Measurements from ENCODE around the gene ZNF8.
"Not testable (repeated sequence)": the region's sequence is repeated elsewhere in the genome, so short reads cannot be mapped to it uniquely, and the experiment has no call there.

The ZNF8 gene

GRCh38 chr19:58294743-58295374 is 16.1 kb downstream of the ZNF8 start:
- in situ Hi-C loops (cut with MboI; ENCODE audit: low sequenced_read_pairs): no loop called here

- in situ Hi-C loops (cut with MboI; ENCODE audit: low sequenced_read_pairs): no loop called here
Observed at GRCh38 chr19:58296104-58296503, 17.3 kb downstream of the ZNF8 start.

DNA sequence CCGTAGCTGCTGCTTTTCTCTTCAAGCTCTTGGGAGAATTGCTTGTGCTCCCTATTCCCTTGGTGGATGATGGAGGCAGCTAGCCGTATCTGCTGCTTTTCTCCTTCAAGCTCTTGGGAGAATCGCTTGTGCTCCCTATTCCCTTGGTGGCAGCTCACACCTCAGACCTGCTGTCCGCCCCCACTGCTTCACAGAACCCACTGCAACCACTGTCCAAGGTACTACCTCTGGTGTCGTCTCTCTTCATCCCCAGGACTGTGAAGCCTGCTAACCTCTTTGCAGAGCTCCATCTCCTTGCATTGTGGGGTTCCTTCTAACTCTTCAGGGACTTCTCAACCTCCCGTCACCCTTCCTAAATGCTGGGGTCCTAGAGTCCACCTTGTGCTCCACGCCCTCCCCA is 21.9 kb downstream of the ZNF8 start:
- in situ Hi-C loops (cut with MboI; ENCODE audit: low sequenced_read_pairs): no loop called here

- in situ Hi-C loops (cut with MboI; ENCODE audit: low sequenced_read_pairs): no loop called here
Observed at GRCh38 chr19:58304255-58304654, 25.5 kb downstream of the ZNF8 start.

DNA sequence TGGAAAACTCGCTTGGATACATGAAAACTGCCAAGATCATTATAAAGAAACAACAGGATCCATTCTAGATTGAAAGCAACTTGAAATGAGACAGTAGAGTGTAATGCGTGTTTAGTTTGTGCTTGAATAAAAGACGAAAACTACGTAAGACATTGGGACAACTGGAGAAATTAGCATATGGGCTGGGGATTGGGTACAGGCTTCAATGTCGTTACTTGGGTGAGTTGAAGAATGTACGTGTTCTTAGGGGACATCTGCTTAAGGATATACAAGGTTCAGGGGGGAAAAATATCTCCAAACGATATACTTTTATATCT is 26.0 kb downstream of the ZNF8 start:
- in situ Hi-C loops (cut with MboI; ENCODE audit: low sequenced_read_pairs): no loop called here

GRCh38 chr19:58305065-58305931 is 26.5 kb downstream of the ZNF8 start, which contains the start of gene ERVK3-1:
Gene ERVK3-1 (plus strand): TSS chr19:58305377. CDS start chr19:58312169, 6,792 bp downstream.
- in situ Hi-C loops (cut with MboI; ENCODE audit: low sequenced_read_pairs): no loop called here

GRCh38 chr19:58305932-58306323 is 27.2 kb downstream of the ZNF8 start:
- in situ Hi-C loops (cut with MboI; ENCODE audit: low sequenced_read_pairs): no loop called here

DNA sequence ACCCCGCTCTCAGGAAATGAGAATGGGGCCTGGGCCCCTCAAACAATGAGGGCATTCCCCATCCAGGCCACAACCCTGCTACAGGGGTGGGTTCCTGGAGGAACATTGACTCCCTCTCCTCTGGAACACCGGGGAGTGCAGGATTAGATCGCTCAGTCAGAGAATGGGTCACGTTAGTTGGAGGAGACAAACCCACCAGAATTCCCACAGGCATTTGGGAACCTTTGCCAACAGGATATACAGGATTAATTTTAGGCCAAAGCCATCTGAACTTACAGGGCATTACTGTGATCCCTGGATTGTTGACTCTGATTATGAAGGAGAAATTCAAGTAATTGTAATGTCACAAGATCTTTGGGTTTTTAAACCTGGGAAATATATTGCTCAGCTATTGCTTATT is 29.0 kb downstream of the ZNF8 start:
- in situ Hi-C loops (cut with MboI; ENCODE audit: low sequenced_read_pairs): no loop called here

DNA sequence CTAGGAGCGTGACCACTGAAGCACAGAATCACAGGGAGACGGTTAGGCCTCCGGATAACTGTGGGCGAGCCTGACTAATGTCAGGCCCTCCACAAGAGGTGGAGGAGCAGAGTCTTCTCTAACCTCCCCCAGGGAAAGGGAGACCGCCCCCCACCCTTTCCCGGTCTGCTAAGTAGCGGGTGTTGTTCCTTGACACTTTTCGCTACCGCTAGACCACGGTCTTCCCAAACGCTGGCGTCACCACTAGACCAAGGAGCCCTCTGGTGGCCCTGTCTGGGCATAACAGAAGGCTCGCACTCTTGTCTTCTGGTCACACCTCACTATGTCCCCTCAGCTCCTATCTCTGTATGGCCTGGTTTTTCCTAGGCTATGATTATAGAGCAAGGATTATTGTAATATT is 31.9 kb downstream of the ZNF8 start:
- in situ Hi-C loops (cut with MboI; ENCODE audit: low sequenced_read_pairs): not testable (repeated sequence)

DNA sequence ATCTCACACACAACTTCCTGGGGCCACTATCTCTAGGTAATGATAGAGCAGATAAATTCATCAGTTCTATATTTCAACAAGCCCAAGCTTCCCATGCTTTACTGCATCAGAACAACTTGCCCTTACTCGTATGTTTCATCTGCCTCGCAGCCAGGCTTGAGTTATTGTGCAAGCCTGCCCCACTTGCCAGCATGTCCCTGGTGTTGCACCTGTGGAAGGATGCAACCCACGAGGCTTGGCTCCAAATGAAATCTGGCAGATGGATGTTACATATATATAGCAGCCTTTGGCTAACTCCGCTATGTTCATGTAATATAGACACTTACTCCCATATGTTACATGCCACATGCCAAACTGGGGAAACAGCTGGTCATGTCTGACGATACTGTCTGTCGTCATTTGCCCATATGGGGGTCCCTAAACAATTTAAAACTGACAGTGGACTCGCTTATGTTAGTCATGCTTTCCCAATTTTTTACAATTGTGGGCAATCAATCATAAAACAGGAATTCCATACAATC is 32.6 kb downstream of the ZNF8 start:
- in situ Hi-C loops (cut with MboI; ENCODE audit: low sequenced_read_pairs): no loop called here

GRCh38 chr19:58315580-58315979 is 36.8 kb downstream of the ZNF8 start:
- in situ Hi-C loops (cut with MboI; ENCODE audit: low sequenced_read_pairs): no loop called here

DNA sequence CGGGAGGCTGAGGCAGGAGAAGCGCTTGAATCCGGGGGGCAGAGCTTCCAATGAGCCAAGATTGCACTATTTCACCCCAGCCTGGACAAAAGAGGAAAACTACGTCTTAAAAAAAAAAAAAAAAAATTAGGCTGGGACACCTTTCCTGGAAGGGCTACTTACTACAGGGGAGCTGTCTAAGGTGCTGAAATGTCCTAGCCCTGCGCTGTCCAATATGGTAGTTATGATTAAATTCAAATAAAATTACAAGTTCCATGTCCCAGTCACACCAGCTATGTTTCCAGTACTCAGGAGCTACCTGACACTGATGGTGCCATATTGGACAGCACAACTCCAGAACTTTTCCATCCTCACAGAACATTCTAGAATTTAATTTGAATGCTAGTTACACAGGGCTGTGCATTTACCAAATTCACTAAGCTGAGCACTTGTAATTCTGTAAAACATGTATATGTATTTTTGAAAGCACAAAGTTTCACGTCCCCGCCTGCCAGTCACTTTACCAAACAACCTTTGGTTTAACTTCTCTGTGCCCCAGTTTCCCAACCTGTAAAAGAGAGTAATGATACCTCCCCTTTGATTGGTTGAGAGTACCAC is 38.8 kb downstream of the ZNF8 start:
- in situ Hi-C loops (cut with MboI; ENCODE audit: low sequenced_read_pairs): no loop called here

DNA sequence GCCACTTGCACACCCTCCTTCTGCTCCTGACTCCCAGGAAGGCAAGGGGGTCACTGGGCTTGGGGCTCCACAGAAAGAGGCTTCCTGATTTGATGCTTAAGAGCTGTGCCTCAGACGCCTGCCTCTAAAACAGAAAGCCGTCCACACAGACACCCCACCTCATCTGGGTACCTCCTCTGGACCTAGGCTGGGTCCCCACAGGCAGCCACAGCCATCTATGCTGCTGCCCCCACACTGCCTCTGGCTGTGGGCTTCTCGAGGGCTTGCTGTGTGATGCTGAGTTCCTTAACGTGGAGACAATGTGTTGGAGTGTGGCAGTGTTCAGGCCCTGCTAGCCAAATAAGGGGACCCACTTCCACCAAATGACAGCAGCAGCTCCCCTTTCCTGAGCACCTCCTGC is 39.5 kb downstream of the ZNF8 start:
- in situ Hi-C loops (cut with MboI; ENCODE audit: low sequenced_read_pairs): no loop called here

- in situ Hi-C loops (cut with MboI; ENCODE audit: low sequenced_read_pairs): no loop called here
Observed at GRCh38 chr19:58319241-58319640, 40.5 kb downstream of the ZNF8 start.

- in situ Hi-C loops (cut with MboI; ENCODE audit: low sequenced_read_pairs): no loop called here
Observed at GRCh38 chr19:58325311-58326022, 46.7 kb downstream of the ZNF8 start.

DNA sequence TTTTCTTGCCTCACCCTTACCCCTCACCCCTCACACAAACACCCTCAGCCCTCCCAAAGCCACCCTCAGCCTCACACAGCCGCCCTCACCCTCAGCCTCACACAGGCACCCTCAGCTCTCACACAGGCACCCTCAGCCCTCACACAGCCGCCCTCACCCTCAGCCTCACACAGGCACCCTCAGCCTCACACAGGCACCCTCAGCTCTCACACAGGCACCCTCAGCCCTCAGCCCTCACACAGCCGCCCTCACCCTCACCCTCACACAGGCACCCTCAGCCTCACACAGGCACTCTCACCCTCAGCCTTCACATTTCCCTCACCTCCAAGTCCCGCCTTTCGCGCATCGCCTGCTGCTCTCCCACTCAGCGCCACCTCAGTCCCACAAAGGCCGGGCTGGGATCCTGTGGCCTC is 47.8 kb downstream of the ZNF8 start:
- in situ Hi-C loops (cut with MboI; ENCODE audit: low sequenced_read_pairs): no loop called here

GRCh38 chr19:58326914-58327726 is 48.4 kb downstream of the ZNF8 start, which contains the start of gene ZSCAN22:
Gene ZSCAN22 (plus strand): TSS chr19:58326994. CDS start chr19:58334803, 7,809 bp downstream.
- in situ Hi-C loops (cut with MboI; ENCODE audit: low sequenced_read_pairs): no loop called here

DNA sequence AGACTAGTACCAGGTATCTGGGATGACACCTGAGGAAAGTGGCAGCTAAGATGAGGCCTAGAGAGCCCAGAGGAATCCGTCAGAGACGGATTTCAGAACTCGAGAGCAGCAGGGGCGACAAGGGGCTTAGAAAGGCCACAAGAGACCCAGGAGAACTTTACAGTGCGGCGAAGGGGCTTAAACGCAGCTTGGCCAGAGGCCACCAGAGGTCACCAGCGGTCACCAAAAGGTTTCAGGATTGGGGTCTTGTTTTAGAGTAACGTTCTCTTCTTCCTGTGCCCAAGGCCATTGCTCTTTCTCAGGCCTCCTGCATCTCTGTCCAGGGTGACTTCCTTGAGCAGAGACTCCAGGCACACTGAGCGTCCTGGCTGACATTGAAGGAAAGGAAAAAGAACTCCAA is 50.2 kb downstream of the ZNF8 start:
- in situ Hi-C loops (cut with MboI; ENCODE audit: low sequenced_read_pairs): no loop called here

GRCh38 chr19:58330458-58330857 is 51.7 kb downstream of the ZNF8 start:
- in situ Hi-C loops (cut with MboI; ENCODE audit: low sequenced_read_pairs): no loop called here

DNA sequence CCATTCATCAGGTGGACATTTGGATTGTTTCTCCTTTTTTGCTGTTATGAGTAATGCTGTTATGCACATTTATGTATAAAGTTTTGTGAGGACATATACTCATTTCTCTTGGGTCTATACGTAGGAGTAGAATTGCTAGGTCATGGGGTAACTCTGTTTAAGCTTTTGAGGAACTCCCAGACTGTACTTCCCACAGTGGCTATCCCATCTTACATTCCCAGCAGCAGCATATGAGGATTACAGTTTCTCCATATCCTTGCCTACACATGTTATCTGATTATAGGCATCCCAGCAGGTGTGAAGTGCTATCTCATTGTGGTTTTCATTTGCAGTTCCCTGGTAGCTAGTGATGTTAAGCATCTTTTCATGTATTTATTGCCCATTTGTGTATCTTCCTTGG is 53.9 kb downstream of the ZNF8 start:
- in situ Hi-C loops (cut with MboI; ENCODE audit: low sequenced_read_pairs): no loop called here
